GM12873 (cell line): ENCODE results near the gene NKD1.

Source experiments
- TF ChIP-seq, protein P1 (sequence below): IDR thresholded peaks from 2 replicates; pipeline ENCODE4 v1.5.1; 2012; ENCODE audit warnings: low read depth, mild to moderate bottlenecking, moderate library complexity, low read length, control low read depth; ENCODE audit not compliant: insufficient read depth; ENCODE audit errors: missing control alignments

The NKD1 gene

DNA sequence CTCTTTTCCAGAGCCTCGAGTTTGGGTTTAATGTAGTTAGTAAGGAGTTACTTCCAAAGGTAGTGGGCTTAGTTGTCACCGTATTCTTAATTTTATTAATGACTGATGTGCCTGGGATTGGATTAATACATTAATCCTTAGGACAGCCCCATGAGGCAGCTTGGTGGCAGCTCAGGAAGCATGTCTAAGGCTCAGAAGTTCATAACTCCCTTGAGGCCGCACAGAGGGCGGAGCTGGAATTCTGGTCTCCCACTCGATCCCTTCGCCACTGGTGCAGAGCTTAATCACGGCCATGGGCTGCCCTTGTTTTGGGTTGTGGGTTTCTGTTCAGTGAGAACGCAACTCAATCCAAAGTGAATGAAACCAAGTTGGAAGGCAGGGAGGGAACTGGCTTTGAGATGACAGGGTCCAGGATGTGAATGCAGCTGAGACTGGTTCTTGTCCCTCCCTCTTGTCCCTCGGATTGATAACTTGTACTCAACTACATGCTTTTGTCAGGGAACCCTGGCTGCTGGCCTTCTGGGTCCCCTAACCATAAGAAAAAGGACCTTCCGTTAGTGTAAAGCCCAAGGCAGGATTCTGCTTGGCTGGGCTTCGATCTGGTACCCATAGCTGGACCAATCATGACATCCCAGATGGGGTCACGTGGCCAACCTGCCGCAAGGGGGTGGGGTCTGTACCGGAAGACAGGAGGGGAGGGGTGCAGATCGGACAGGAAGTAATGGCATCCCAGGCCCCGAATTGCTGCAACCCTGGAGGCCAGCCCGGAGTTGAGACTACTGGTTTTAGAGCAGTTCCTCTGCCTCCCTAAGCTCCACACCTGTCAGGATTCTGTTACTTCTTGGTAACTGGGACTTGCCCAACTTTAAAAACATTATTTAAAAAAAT is 87.6 kb downstream of the NKD1 start:
- TF ChIP-seq, protein P1, sequence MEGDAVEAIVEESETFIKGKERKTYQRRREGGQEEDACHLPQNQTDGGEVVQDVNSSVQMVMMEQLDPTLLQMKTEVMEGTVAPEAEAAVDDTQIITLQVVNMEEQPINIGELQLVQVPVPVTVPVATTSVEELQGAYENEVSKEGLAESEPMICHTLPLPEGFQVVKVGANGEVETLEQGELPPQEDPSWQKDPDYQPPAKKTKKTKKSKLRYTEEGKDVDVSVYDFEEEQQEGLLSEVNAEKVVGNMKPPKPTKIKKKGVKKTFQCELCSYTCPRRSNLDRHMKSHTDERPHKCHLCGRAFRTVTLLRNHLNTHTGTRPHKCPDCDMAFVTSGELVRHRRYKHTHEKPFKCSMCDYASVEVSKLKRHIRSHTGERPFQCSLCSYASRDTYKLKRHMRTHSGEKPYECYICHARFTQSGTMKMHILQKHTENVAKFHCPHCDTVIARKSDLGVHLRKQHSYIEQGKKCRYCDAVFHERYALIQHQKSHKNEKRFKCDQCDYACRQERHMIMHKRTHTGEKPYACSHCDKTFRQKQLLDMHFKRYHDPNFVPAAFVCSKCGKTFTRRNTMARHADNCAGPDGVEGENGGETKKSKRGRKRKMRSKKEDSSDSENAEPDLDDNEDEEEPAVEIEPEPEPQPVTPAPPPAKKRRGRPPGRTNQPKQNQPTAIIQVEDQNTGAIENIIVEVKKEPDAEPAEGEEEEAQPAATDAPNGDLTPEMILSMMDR, result no peak

DNA sequence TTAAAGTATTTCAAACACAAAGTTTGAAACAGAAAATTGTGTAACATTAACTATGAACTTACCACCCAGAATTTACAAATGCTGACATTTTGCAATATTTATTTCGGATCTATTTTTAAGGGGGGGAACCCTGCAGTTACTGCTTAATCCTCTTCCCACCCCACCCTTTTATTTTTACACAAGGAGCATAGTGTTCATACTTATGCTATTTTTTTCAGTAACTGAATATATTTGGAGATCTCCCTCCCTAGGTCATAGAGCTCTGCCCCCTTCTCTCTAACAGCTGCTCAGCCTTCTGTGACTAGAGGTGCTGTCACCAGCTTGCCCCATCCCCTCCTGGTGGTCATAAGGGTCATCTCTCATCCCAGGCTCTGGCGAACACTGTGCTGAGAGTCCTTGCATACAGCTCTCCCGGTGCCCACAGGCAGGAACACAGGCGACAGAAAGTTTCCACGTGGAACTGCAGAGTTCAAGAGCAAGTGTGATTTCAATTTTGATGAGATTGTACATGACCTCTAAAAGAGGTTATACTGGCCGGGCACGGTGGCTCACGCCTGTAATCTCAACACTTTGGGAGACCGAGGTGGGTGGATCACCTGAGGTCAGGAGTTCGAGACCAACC is 88.7 kb downstream of the NKD1 start:
- TF ChIP-seq, protein P1, result no peak

DNA sequence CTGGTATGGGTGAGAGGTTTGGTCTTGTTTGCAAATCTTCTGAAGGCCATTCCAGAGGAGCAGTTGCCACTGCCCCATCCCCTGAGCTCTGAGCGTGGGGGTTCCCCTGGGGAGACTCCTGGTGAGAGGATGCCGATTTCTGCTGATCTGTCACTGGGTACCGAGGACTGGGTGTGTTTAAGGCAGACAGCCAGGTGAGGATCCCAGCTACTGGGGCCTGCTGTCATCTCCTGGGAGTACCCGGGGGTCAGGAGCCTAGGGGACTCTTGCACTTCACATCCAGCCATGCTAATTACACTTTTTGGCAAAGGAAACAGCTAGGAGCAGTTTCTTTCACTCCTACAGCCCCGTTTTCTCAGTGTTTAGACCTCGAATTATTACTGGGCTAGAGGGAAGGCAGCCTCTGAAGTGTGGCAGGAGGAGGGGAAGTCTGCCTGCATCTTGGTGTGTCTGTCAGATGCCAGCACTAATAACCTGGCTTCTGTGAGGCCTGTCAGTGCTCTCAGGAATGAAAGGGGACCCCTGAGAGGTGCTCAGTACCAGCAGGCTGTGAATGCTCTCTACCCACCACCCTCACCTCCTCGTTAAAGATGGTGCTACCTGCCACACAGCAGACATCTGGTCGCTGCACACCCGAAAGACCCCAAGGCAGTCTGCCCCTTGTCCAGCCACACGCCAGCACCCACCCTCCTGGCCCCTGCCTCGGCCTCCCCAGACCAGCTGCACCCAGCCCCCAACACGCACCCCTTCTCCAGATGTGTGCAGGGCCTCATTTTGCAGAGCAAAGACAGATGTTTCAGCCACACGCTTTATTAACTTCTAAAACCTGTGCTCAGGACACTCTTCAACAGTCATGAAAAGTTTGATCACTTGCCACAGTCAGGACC is 89.8 kb downstream of the NKD1 start:
- TF ChIP-seq, protein P1, result no peak

DNA sequence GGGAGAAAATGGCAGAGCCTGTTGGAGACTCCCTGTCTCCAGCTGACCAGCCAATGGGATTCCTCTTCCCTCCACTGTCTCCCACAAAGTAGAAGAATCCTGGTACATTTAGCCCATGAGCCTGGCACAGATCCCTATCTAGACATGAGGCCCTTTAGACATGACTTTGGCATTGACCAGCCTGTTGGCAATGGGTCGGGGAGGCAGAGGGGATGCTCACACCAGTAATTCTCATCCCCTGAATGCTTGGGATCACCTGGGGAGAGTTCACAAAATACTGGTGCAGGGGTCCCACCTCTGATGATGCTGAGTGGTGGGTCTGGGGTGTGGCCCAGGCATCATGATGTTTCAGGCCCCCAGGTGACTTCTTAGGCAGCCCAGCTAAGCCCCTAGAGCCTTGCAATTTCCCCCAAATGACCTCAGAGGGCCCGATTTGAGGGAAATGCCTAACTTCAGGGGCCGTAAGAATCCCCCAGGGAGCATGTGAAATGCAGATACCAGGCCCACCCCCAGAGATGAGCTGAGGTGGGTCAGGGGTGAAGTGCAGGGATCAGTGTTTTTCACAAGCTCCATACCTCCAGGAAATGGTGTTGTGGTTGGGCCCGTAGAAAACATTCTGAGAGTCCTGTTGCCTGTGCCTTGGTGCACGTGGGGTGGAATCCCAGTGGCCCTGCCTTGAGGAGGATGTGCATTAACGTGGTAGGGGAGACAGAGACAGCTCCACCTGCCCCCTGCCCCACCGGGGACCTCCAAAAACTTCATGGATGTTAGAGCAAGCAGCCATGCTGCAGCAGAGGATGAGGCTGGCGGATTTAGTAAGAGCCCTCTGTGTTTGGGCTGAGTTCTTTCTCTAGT is 90.8 kb downstream of the NKD1 start:
- TF ChIP-seq, protein P1, result no peak

DNA sequence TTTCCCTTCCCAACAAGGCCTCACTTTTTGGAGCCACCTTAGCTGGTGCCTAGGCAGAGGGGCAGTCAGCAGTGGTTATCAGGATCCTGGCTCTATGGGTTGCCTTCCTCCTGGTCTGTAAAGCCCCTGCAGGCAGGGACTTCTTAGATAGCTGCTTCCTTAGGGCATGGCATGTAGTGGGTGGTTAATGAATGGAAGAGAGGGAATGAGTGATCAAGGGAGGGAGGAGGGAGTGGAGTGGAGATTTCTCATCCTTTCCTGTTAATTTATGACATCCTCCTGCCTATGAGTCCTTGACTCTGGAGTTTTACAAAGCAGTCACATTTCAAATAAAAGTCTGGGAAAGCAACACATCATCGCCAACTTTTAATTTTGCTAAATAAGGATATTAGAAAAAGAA is 92.2 kb downstream of the NKD1 start:
- TF ChIP-seq, protein P1, result no peak

DNA sequence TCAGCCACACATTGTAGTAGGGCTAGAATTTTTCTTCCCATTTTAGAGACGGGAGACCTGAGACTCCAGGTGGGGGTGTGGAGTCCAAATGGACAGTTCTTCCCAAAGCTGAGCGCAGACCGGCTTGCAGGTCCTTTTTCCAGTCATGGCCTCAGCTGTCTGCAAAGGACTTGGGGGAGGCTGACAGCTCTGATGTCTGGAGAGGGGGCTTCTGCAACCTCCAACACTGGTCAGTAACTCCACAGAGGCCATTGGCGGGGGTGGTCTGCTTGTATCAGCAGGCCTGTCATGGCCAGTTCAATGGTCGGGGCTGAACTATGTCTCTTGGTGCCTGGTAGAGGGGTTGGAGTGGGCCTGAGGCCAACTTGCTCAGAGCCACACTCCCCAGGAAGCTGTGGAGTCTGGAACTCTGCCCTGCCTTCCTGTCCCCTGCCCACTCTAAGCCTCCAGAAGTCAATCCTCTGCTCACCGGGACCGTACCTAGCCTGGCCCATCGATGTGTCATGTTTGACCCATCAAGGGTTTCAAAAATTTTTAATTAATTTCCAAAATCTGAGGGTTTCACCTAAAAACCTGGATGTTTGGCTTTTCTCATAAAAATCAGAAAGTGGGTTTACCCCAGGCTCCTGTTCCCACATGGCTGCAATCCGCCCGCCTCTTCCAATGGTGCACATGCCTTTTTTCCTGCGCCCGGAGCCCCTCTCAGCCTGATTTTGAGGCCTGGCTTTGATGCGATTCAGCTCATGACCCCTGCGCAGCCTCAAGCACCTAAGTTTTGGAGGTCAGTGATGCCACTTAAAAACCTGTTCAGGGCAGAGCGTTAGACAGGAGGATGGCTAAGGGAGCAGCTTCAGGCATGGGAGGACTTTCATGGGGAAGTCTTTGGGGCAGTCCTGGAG is 93.0 kb downstream of the NKD1 start:
- TF ChIP-seq, protein P1, result no peak
